RWPE2 (cell line): ENCODE measurements around the gene TOP2A.
A peak's percentile ranks its signal among the peaks of the same experiment; 100 is the strongest.
"Not testable (repeated sequence)": the region's sequence is repeated elsewhere in the genome, so short reads cannot be mapped to it uniquely, and the experiment has no call there.

Source experiments
- ATAC-seq: fragments of 200-7000 bp; cut with Tn5 transposase; 3 replicates; pipeline ENCODE4 v1.9.1; 2021; ENCODE audit warnings: low read depth
- DNase-seq: peaks from one replicate; pipeline ENCODE4 v3.0.0-alpha.2; 2020; ENCODE audit warnings: low spot score
- H3K27ac ChIP-seq: fragments of 450-650 bp; 2 replicates; pipeline ENCODE4 v1.5.1; 2017; ENCODE audit warnings: mild to moderate bottlenecking; ENCODE audit not compliant: poor library complexity, severe bottlenecking
- H3K27me3 ChIP-seq: fragments of 250-450 bp; sonication (Bioruptor Pico); 2 replicates; pipeline ENCODE4 v1.5.1; 2021; ENCODE audit warnings: mild to moderate bottlenecking, moderate library complexity; ENCODE audit not compliant: insufficient read depth, poor library complexity, severe bottlenecking
- H3K36me3 ChIP-seq: fragments of 250-450 bp; sonication (Bioruptor Pico); 2 replicates; pipeline ENCODE4 v1.5.1; 2020; ENCODE audit warnings: low read depth, mild to moderate bottlenecking, moderate library complexity
- H3K4me1 ChIP-seq: fragments of 250-450 bp; sonication (Bioruptor Pico); 2 replicates; pipeline ENCODE4 v1.5.1; 2021; ENCODE audit warnings: mild to moderate bottlenecking, moderate library complexity; ENCODE audit not compliant: insufficient read depth, poor library complexity, severe bottlenecking
- H3K4me3 ChIP-seq: fragments of 250-450 bp; sonication (Bioruptor Pico); 2 replicates; pipeline ENCODE4 v1.5.1; 2021; ENCODE audit warnings: mild to moderate bottlenecking, moderate library complexity; ENCODE audit not compliant: severe bottlenecking
- H3K9me3 ChIP-seq: fragments of 250-450 bp; sonication (Bioruptor Pico); 2 replicates; pipeline ENCODE4 v1.5.1; 2021; ENCODE audit warnings: mild to moderate bottlenecking, moderate library complexity; ENCODE audit not compliant: severe bottlenecking
- CTCF ChIP-seq: fragments of 450-650 bp; IDR thresholded peaks from one replicate; pipeline ENCODE4 v1.5.1; 2017; ENCODE audit warnings: mild to moderate bottlenecking, moderate library complexity; ENCODE audit not compliant: poor library complexity, severe bottlenecking

Gene TOP2A

GRCh38 chr17:40373324-40373723, 44.4 kb downstream of the TOP2A start:
- no peak for TF ChIP-seq CTCF
- Histone ChIP-seq H3K36me3 (no peaks in the 10 kb centered on the region), H3K9me3 (no peaks in the 10 kb centered on the region), H3K27me3 (no peaks in the 10 kb centered on the region), H3K4me1 (no peaks in the 10 kb centered on the region), H3K4me3 (no peak overlapping the region), H3K27ac (no peak overlapping the region)
- ATAC-seq (peak; percentile 42; the same call in 1 of the 3 replicates), DNase-seq (no peak)

- ATAC-seq, H3K4me1 ChIP-seq, H3K9me3 ChIP-seq, H3K36me3 ChIP-seq, H3K27me3 ChIP-seq, H3K27ac ChIP-seq, DNase-seq, H3K4me3 ChIP-seq: not testable (repeated sequence)
These were observed 45.1 kb downstream of the TOP2A start for GRCh38 chr17:40372644-40373043.

GRCh38 chr17:40372031-40372430, 45.7 kb downstream of the TOP2A start:
- H3K27me3 ChIP-seq = no peaks in the 10 kb centered on the region
- H3K4me1 ChIP-seq = no peaks in the 10 kb centered on the region
- no peak overlapping the region for H3K4me3 ChIP-seq
- TF ChIP-seq CTCF = no peak
- no peaks in the 10 kb centered on the region for H3K36me3 ChIP-seq
- no peaks in the 10 kb centered on the region for H3K9me3 ChIP-seq
- H3K27ac ChIP-seq = no peak overlapping the region
- ATAC-seq (no peak), DNase-seq (no peak)

GRCh38 chr17:40371261-40371929, 46.3 kb downstream of the TOP2A start:
- H3K27ac ChIP-seq = no peak overlapping the region
- H3K4me3 ChIP-seq = no peak overlapping the region
- ATAC-seq = no peak
- H3K27me3 ChIP-seq = no peaks in the 10 kb centered on the region
- DNase-seq = no peak
- H3K9me3 ChIP-seq = no peaks in the 10 kb centered on the region
- no peaks in the 10 kb centered on the region for H3K4me1 ChIP-seq
- no peaks in the 10 kb centered on the region for H3K36me3 ChIP-seq
- no peak for TF ChIP-seq CTCF

- no peak overlapping the region for H3K4me3 ChIP-seq
- H3K9me3 ChIP-seq = no peaks in the 10 kb centered on the region
- no peaks in the 10 kb centered on the region for H3K4me1 ChIP-seq
- ATAC-seq (no peak), DNase-seq (no peak)
- H3K27ac ChIP-seq = no peak overlapping the region
- no peak for TF ChIP-seq CTCF
- H3K27me3 ChIP-seq = no peaks in the 10 kb centered on the region
- no peaks in the 10 kb centered on the region for H3K36me3 ChIP-seq
These were observed 47.8 kb downstream of the TOP2A start for GRCh38 chr17:40369923-40370322.

- ATAC-seq, H3K9me3 ChIP-seq, H3K36me3 ChIP-seq, DNase-seq, H3K27ac ChIP-seq, H3K27me3 ChIP-seq, H3K4me1 ChIP-seq, H3K4me3 ChIP-seq: not testable (repeated sequence)
These were observed 50.0 kb downstream of the TOP2A start for GRCh38 chr17:40367728-40368127.
